HG03175 (cell line): Measurements from ENCODE around the gene ATN1.
A peak's percentile ranks its signal among the peaks of the same experiment; 100 is the strongest.
"Not testable (repeated sequence)": the region's sequence is repeated elsewhere in the genome, so short reads cannot be mapped to it uniquely, and the experiment has no call there.

ENCODE experiments used
- ATAC-seq: cut with Tn5 transposase; IDR thresholded peaks from one replicate; pipeline ENCODE4 v1.9.1; 2021; ENCODE audit warnings: mild to moderate bottlenecking, moderate library complexity; ENCODE audit not compliant: unreplicated experiment

Gene ATN1, protein sequence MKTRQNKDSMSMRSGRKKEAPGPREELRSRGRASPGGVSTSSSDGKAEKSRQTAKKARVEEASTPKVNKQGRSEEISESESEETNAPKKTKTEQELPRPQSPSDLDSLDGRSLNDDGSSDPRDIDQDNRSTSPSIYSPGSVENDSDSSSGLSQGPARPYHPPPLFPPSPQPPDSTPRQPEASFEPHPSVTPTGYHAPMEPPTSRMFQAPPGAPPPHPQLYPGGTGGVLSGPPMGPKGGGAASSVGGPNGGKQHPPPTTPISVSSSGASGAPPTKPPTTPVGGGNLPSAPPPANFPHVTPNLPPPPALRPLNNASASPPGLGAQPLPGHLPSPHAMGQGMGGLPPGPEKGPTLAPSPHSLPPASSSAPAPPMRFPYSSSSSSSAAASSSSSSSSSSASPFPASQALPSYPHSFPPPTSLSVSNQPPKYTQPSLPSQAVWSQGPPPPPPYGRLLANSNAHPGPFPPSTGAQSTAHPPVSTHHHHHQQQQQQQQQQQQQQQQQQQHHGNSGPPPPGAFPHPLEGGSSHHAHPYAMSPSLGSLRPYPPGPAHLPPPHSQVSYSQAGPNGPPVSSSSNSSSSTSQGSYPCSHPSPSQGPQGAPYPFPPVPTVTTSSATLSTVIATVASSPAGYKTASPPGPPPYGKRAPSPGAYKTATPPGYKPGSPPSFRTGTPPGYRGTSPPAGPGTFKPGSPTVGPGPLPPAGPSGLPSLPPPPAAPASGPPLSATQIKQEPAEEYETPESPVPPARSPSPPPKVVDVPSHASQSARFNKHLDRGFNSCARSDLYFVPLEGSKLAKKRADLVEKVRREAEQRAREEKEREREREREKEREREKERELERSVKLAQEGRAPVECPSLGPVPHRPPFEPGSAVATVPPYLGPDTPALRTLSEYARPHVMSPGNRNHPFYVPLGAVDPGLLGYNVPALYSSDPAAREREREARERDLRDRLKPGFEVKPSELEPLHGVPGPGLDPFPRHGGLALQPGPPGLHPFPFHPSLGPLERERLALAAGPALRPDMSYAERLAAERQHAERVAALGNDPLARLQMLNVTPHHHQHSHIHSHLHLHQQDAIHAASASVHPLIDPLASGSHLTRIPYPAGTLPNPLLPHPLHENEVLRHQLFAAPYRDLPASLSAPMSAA (N-terminal part only)

DNA sequence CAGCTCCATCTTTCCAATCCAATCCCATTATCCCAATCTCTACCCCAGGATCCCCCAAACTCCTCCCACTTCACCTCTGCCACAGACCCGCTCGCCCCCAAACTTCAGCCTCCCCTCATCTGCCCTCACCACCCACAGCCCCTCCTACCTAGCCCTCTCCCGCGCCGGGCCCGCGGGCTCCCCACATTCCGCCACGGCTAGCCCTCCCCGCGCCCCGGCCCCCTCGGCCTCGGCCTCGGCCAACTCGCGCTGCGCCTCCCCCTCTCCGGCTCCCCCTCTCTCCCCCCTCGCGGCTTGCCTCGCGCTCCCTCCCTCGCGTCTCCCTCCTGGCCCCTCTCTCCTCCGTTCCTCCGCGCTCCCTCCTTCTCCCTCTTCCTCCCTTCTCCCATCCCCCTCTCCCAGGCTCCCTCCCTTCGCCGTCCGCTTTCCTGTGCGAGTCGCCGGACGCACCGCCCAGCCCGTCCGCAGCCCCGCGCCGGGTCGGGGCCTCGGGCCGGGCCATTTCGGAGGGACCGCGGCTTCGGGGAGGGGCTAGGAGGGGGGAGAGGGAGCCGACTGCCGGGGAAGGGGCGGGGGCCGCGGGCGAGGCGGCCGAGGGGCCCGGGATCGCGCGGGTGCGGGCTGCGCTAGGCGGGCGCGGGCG lies at the start of gene ATN1:
TSS of gene ATN1 (plus strand) at position 581 of the 643 bp plus-strand sequence. CDS start 6,043 bp downstream, outside the sequence.
- no peak for ATAC-seq

DNA sequence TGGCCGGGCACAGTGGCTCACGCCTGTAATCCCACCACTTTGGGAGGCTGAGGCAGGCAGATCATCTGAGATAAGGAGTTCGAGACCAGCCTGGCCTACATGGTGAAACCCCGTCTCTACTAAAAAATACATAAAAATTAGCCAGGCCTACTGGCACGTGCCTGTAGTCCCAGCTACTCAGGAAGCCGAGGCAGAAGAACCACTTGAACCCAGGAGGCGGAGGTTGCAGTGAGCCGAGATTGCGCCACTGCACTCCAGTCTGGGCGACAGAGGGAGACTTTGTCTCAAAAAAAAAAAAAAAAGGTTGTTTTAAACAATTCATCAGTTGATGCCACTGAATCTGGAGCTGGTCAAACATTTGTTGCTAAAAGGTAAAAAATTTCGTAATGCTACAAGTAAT lies 47.9 kb upstream of the ATN1 start:
- ATAC-seq = not testable (repeated sequence)

DNA sequence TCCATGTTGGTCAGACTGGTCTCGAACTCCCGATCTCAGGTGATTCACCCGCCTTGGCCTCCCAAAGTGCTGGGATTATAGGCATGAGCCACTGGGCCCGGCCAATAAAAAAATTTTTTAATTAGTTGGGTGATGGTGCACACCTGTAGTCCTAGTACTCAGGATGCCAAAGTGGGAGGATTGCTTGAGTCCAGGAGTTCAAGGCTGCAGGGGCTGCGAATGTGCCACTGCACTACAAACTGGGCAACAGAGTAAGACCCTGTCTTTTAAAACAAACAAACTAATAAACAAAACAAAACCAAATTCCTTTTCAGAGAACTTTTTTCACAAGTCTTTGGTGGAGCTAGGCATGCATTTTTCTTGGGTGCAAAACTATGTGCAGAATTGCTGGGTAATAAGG lies 44.5 kb upstream of the ATN1 start:
- no peak for ATAC-seq

DNA sequence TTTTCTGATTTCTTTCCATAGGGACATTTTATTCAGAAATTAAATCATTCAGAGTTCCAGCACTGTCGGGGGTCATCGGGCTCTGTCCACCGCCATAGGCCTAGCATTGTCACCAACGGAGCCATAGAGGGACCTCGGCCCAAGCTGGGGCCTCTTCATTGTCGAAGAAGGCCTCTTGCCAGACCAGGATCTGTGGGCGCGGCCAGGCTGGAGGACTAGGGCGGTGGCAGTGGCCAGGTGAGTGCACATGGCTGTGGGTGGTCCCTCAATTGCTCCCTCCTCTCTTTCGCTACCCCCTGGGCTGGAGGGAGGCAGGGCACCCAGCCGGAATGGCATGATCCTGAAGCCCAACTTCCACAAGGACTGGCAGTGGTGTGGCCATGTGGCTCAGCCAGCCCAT lies 44.1 kb upstream of the ATN1 start:
- no peak for ATAC-seq

GRCh38 chr12:6884539-6884938 lies 43.2 kb upstream of the ATN1 start:
- no peak for ATAC-seq

GRCh38 chr12:6886206-6886999 lies 41.4 kb upstream of the ATN1 start:
- not testable (repeated sequence) for ATAC-seq

GRCh38 chr12:6887460-6887859 lies 40.3 kb upstream of the ATN1 start:
- ATAC-seq = no peak

DNA sequence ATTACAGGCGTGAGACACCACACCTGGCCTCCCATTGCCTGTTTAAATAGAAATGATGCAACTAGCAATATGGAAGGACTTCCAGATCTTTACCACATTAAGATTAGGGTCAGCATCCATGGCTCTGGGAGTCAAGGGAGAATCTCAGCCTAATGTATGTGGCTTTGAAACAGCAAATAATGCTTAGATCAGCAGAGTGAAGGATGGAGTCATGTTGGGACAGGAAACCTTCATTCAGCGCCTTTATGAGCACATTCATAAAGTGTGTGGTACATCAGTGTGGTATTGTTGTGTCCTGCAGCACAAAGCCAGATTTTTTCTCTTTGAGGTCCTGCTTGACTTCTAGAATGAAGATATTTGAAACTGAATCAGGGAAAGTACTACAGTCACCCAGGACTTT lies 39.4 kb upstream of the ATN1 start:
- no peak for ATAC-seq

- not testable (repeated sequence) for ATAC-seq
These were observed 39.0 kb upstream of the ATN1 start for GRCh38 chr12:6888794-6889193.

GRCh38 chr12:6889775-6890573 lies 37.8 kb upstream of the ATN1 start:
- not testable (repeated sequence) for ATAC-seq

- peak; percentile 93 for ATAC-seq
These were observed 36.7 kb upstream of the ATN1 start for GRCh38 chr12:6890789-6891645.

- peak; percentile 4 for ATAC-seq
These were observed 36.1 kb upstream of the ATN1 start for GRCh38 chr12:6891646-6892001.

DNA sequence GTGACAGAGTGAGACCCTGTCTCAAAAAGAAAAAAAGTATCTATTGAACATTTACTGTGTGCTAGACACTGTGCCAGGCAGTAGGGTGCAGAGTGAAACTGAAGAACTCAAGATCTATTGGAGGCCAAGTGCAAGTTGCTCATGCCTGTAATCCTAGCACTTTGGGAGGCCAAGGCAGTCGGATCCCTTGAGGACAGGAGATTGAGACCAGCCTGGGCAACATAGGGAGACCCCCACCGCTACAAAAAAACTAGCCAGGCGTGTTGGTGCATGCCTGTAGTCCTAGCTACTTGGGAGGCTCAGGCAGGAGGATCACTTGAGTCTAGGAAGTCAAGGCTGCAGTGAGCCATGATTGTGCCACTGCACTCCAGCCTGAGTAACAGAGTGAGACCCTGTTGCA lies 35.1 kb upstream of the ATN1 start:
- not testable (repeated sequence) for ATAC-seq

GRCh38 chr12:6894321-6894720 lies 33.4 kb upstream of the ATN1 start:
- ATAC-seq = no peak

DNA sequence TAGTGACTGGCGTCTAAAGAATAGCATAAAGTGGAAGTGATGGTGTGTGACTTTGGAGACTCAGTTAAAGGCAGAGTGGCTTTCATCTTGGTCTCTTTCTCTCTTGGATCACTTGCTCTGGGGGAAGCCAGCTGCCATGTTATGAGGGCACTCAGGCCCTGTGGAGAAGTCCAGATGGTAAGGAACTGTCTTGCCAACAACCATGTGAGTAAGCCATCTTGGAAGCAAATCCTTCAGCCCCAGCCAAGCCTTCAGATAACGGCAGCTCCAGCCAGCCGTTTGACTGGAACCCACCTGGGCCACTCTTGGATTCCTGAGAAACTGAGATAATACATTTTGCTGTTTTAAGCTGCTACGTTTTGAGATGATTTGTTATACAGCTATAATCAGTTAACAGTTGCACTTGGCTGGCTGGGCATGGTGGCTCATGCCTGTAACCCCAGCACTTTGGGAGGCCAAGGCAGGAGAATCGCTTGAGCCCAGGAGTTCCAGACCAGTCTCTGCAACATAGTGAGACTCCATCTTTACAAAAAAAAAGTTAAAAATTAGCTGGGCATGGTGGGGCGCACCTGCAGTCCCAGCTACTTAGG lies 30.8 kb upstream of the ATN1 start:
- ATAC-seq = no peak

GRCh38 chr12:6899427-6899826 lies 28.3 kb upstream of the ATN1 start:
- no peak for ATAC-seq

GRCh38 chr12:6899837-6900519 lies 27.8 kb upstream of the ATN1 start:
- ATAC-seq = no peak
